Neural progenitor cell (in vitro differentiated cells): Measurements from ENCODE around the gene MYRIP.

Experiments
- EZH2phosphoT487 ChIP-seq: fragments of 200-600 bp; sonication (generic); IDR thresholded peaks from 2 replicates; pipeline ENCODE4 v1.6.1; 2017; ENCODE audit warnings: antibody characterized with exemption
- TF ChIP-seq, protein P1 (sequence below): fragments of 200-600 bp; sonication (generic); IDR thresholded peaks from 2 replicates; pipeline ENCODE4 v1.5.1; 2017; ENCODE audit warnings: antibody characterized with exemption, mild to moderate bottlenecking

DNA sequence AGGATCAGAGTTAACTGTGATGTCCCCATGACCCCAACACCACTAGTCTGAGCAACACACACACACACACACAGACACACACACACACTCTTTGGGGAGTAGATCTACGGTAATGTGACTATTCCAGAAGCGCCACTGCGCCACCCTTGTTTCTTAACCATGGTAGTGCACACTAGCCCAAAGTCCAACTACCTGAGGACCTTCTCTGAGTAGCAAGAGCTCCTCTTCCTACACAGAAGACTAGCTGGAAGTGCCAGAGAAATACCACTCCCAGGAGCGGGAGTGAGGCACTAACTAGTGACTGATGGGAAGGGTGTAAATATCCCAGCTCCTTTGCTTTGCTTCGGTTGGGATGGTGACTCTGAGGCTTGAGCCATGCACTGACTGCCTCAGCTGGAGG is 404.1 kb downstream of the MYRIP start:
- TF ChIP-seq, protein P1, sequence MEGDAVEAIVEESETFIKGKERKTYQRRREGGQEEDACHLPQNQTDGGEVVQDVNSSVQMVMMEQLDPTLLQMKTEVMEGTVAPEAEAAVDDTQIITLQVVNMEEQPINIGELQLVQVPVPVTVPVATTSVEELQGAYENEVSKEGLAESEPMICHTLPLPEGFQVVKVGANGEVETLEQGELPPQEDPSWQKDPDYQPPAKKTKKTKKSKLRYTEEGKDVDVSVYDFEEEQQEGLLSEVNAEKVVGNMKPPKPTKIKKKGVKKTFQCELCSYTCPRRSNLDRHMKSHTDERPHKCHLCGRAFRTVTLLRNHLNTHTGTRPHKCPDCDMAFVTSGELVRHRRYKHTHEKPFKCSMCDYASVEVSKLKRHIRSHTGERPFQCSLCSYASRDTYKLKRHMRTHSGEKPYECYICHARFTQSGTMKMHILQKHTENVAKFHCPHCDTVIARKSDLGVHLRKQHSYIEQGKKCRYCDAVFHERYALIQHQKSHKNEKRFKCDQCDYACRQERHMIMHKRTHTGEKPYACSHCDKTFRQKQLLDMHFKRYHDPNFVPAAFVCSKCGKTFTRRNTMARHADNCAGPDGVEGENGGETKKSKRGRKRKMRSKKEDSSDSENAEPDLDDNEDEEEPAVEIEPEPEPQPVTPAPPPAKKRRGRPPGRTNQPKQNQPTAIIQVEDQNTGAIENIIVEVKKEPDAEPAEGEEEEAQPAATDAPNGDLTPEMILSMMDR = no peak
- no peak for TF ChIP-seq EZH2phosphoT487
